Neural progenitor cell (in vitro differentiated cells): ENCODE results near the gene CARS2.

Experiments used
- CTCF ChIP-seq: fragments of 200-600 bp; sonication (generic); IDR thresholded peaks from 2 replicates; pipeline ENCODE4 v1.5.1; 2017; ENCODE audit warnings: antibody characterized with exemption, mild to moderate bottlenecking
- EZH2 ChIP-seq: fragments of 200-600 bp; sonication (generic); IDR thresholded peaks from 2 replicates; pipeline ENCODE4 v1.6.1; 2017; ENCODE audit warnings: antibody characterized with exemption, mild to moderate bottlenecking, moderate library complexity
- EZH2phosphoT487 ChIP-seq: fragments of 200-600 bp; sonication (generic); IDR thresholded peaks from 2 replicates; pipeline ENCODE4 v1.6.1; 2017; ENCODE audit warnings: antibody characterized with exemption

DNA sequence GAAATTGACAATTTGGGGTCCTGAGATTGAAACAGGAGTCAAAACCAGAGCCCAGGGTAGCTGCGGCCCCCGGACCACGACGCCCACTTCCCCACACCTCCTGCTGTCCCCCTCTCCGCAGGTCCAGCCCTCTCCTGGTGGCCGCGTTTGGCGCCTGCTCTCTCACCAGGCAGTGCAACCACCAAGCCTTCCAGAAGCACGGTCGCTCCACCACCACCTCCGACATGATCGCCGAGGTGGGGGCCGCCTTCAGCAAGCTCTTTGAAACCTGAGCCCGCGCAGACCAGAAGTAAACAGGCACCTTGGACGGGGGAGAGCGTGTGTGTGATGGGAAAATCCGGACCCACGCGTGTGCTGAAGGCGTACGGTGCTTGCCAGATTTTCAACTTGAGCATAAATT lies 67.7 kb downstream of the CARS2 start:
- no peak for TF ChIP-seq CTCF
- TF ChIP-seq EZH2: no peak
- no peak for TF ChIP-seq EZH2phosphoT487
